Testis (tissue), 3 donors: ENCODE data around the gene ALK. TPM values are rescaled to one million over a fixed set of nuclear protein-coding genes. Genes with fewer than 3 reads are reported as not detected.

Experiments used
- DNase-seq: peaks from one replicate; pipeline ENCODE4 v3.0.0-alpha.2; 2019
- H3K27ac ChIP-seq, 2 donors: fragments of 200-600 bp; sonication (generic); one replicate each; pipeline ENCODE4 v1.5.1; 2019
- H3K27me3 ChIP-seq: fragments of 200-600 bp; sonication (generic); one replicate; pipeline ENCODE4 v1.5.1; 2019
- H3K36me3 ChIP-seq: fragments of 200-600 bp; sonication (generic); one replicate; pipeline ENCODE4 v1.5.1; 2017; ENCODE audit warnings: low read depth; ENCODE audit errors: missing control alignments
- H3K4me1 ChIP-seq: fragments of 200-600 bp; sonication (generic); one replicate; pipeline ENCODE4 v1.5.1; 2019
- H3K4me3 ChIP-seq, 2 donors: fragments of 200-600 bp; sonication (generic); one replicate each; pipeline ENCODE4 v1.5.1; 2017 to 2019
- H3K9me3 ChIP-seq: fragments of 200-600 bp; sonication (generic); one replicate; pipeline ENCODE4 v1.5.1; 2017
- POLR2A ChIP-seq: fragments of 450-650 bp; IDR thresholded peaks from one replicate; pipeline ENCODE4 v1.6.1; 2017; ENCODE audit warnings: antibody characterized with exemption, mild to moderate bottlenecking, moderate library complexity
- WGBS, 2 donors: methylation state at CpG; one replicate each; pipeline ENCODE4 v1.1.5; 2018; 5-methylcytosine and 5-hydroxymethylcytosine counted together
- intact Hi-C: fragments of 100-400 bp; cut with DNase I; formaldehyde crosslinking; loops from one replicate; pipeline ENCODE4 v1.15.1; 2023; ENCODE audit warnings: low total_unique reads
- polyA plus RNA-seq: library from polyadenylated mRNA; stranded (reverse); fragments of 350-450 nt; fragmentation: Illumina TruSeq; extraction: RNeasy Lipid Tissue Mini Kit (QIAGEN cat#74804); gene quantifications from one replicate; pipeline ENCODE4 v1.2.3, GENCODE V29; 2014; ENCODE audit warnings: low read depth, low replicate concordance; ENCODE audit not compliant: insufficient read depth
- total RNA-seq, 2 donors: library from RNA; depleted of rRNA; stranded (reverse); fragments of >200 nt; gene quantifications; one replicate each; pipeline ENCODE4 v1.2.3, GENCODE V29; 2016
- TF ChIP-seq, protein P1 (sequence below), 3 experiments: fragments of 450-650 bp in 2 of 3; fragments of 200-600 bp in 1 of 3; sonication (generic) in 1 of 3; IDR thresholded peaks; one replicate each; pipeline ENCODE4 v1.5.1; 2016 to 2019; ENCODE audit warnings: antibody characterized with exemption in 3 of 3, mild to moderate bottlenecking in 2 of 3, moderate library complexity in 1 of 3

The ALK gene
- total and polyA plus RNA-seq, 3 donors from 2014 or later: 2.1 to 3.8 (median 3.8) TPM

DNA sequence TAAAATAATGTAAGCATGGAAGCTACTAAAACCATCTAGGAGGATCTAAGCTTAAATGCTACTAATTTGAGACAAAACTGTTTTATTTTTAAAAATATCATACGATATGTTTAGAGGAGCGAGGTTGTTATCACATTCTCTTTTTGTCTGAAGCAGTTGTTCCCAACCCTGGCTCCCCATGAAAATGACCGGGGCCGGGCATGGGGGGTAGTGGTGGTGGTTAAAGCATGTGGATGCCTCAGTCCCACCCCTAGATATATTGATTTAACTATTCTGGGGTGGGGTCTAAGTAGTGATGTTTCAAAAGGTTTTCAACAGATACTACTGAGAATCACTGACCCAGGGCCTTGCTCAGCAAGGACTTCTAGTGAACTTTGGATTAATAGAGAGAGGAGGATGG is 359.8 kb downstream of the ALK start:
- H3K4me1 ChIP-seq: no peaks in the 10 kb centered on the region
- WGBS, 2 donors: 93 to 94% methylated on average over 4 of the region's 4 CpGs
- no peaks in the 10 kb centered on the region for H3K36me3 ChIP-seq
- intact Hi-C loops: no loop called here
- H3K27ac ChIP-seq: no peak overlapping the region
- H3K27me3 ChIP-seq: no peaks in the 10 kb centered on the region
- no peaks in the 10 kb centered on the region for H3K9me3 ChIP-seq
- H3K4me3 ChIP-seq: no peak overlapping the region
- no peak for TF ChIP-seq POLR2A
- TF ChIP-seq, protein P1, sequence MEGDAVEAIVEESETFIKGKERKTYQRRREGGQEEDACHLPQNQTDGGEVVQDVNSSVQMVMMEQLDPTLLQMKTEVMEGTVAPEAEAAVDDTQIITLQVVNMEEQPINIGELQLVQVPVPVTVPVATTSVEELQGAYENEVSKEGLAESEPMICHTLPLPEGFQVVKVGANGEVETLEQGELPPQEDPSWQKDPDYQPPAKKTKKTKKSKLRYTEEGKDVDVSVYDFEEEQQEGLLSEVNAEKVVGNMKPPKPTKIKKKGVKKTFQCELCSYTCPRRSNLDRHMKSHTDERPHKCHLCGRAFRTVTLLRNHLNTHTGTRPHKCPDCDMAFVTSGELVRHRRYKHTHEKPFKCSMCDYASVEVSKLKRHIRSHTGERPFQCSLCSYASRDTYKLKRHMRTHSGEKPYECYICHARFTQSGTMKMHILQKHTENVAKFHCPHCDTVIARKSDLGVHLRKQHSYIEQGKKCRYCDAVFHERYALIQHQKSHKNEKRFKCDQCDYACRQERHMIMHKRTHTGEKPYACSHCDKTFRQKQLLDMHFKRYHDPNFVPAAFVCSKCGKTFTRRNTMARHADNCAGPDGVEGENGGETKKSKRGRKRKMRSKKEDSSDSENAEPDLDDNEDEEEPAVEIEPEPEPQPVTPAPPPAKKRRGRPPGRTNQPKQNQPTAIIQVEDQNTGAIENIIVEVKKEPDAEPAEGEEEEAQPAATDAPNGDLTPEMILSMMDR (IDR thresholded peaks at IDR 0.05): no peak
- no peak for DNase-seq

DNA sequence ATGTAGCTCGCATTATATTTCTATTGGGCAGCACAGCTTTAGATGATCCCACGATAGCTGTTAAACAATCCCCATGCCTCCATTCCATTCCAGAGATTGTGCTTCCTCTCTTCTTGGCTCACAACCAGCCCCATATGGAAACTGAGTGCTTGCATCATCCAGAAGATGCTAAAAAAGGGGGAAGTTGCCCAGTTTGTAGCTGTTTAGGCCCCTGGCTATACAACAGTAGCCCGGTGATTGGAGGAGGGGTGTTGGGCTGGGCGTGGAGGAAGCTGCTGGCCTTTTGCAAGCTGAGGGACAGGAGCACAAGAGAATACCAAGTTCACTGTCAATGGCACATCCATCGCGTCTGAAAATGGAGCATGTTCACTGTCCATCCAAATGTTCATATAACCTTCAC is 360.2 kb downstream of the ALK start:
- no peaks in the 10 kb centered on the region for H3K4me1 ChIP-seq
- H3K36me3 ChIP-seq: no peaks in the 10 kb centered on the region
- H3K9me3 ChIP-seq: no peaks in the 10 kb centered on the region
- DNase-seq: no peak
- H3K4me3 ChIP-seq: no peak overlapping the region
- no peak for TF ChIP-seq POLR2A
- TF ChIP-seq, protein P1 (IDR thresholded peaks at IDR 0.05): no peak
- intact Hi-C loops: no loop called here
- H3K27me3 ChIP-seq: no peaks in the 10 kb centered on the region
- no peak overlapping the region for H3K27ac ChIP-seq
- WGBS, 2 donors: 90% methylated on average over 6 of the region's 6 CpGs

DNA sequence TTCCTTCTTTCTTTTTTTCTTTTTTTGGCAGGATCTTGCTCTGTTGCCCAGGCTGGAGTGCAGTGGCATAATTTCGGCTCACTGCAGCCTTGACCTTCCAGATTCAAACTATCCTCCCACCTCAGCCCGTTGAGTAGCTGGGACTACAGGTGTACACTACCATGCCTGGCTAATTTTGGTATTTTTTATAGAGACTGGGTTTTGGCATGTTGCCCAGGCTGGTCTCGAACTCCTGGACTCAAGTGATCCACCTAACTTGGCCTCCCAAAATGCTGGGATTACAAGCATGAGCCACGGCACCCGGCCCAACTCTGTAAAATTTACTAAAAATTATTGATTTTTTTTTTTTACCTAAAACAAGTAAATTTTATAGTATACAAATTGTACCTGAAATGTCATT is 360.8 kb downstream of the ALK start:
- intact Hi-C loops: no loop called here
- TF ChIP-seq POLR2A: no peak
- TF ChIP-seq, protein P1 (IDR thresholded peaks at IDR 0.05): no peak
- H3K4me1 ChIP-seq: no peaks in the 10 kb centered on the region
- H3K4me3 ChIP-seq: no peak overlapping the region
- no peak for DNase-seq
- 88 to 90% methylated on average over 5 of the region's 5 CpGs for WGBS, 2 donors
- no peaks in the 10 kb centered on the region for H3K36me3 ChIP-seq
- H3K27ac ChIP-seq: no peak overlapping the region
- H3K9me3 ChIP-seq: no peaks in the 10 kb centered on the region
- H3K27me3 ChIP-seq: no peaks in the 10 kb centered on the region

DNA sequence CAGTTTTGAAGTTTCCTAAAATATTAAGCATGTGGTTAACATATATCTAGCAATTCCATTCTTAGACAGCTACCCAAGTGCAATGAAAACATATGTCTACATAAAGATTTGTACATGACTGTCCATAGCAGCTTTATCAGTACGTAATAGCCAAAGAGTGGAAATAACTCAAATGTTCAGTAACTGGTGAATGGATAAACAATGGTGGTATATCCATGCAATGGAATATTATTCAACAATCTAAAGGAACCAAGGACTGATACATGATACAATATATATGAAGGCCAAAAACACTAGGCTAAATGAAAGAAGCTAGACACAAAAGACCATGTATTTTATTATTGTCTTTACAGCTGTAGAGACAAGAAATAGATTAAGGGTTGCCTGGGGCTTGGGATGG is 361.4 kb downstream of the ALK start:
- WGBS, 2 donors: 83 to 86% methylated on average over 1 of the region's 1 CpG
- Histone ChIP-seq H3K9me3 (no peaks in the 10 kb centered on the region), H3K4me3 (no peak overlapping the region), H3K27me3 (no peaks in the 10 kb centered on the region), H3K4me1 (no peaks in the 10 kb centered on the region), H3K27ac (no peak overlapping the region), H3K36me3 (no peaks in the 10 kb centered on the region)
- DNase-seq: no peak
- intact Hi-C loops: no loop called here
- TF ChIP-seq POLR2A: no peak
- TF ChIP-seq, protein P1 (IDR thresholded peaks at IDR 0.05): no peak

DNA sequence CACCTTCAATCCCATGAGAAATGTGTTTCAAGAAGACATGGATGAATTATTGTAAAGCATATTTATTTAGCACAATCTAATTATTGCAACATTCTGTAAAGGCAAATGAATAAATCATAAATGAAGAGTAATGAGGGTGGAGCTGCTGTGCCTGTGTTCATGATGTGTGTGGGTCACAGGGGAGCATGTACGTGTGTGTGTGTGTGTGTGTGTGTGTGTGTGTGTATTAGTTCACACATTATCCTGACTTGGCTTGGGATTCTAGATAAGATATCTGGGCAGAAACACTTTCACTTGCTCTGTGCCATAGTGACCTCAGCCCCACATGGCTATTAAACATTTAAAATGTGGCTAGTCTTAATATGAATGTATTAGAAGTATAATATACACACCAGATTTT is 361.8 kb downstream of the ALK start:
- Histone ChIP-seq H3K4me3 (no peak overlapping the region), H3K9me3 (no peaks in the 10 kb centered on the region), H3K27me3 (no peaks in the 10 kb centered on the region), H3K27ac (no peak overlapping the region), H3K4me1 (no peaks in the 10 kb centered on the region), H3K36me3 (no peaks in the 10 kb centered on the region)
- intact Hi-C loops: no loop called here
- no peak for DNase-seq
- TF ChIP-seq, protein P1 (IDR thresholded peaks at IDR 0.05): no peak
- no peak for TF ChIP-seq POLR2A
- WGBS, 2 donors: 33 to 50% methylated on average over 1 of the region's 1 CpG
